Esophagus muscularis mucosa (tissue), 4 donors: ENCODE results near the gene GALNTL6. TPM values are rescaled to one million over a fixed set of nuclear protein-coding genes. Genes with fewer than 3 reads are reported as not detected.

Source experiments
- DNase-seq: peaks from one replicate; pipeline ENCODE4 v3.0.0-alpha.2; 2017; ENCODE audit errors: extremely low spot score
- H3K27ac ChIP-seq, 4 donors: fragments of 200-600 bp; sonication (generic); replicated peaks in 1 of 4; 1 replicate in 3 of 4; 2 replicates in 1 of 4; pipeline ENCODE4 v1.5.1; 2016 to 2019; ENCODE audit warnings: mild to moderate bottlenecking in 1 of 4
- H3K27me3 ChIP-seq, 4 donors: fragments of 200-600 bp; sonication (generic); one replicate each; pipeline versions ENCODE4 v1.5.1 to v1.6.0; 2016 to 2019
- H3K36me3 ChIP-seq, 4 donors: fragments of 200-600 bp; sonication (generic); one replicate each; pipeline ENCODE4 v1.5.1; 2016 to 2019
- H3K4me1 ChIP-seq, 4 donors: fragments of 200-600 bp; sonication (generic); one replicate each; pipeline ENCODE4 v1.5.1; 2016 to 2019
- H3K4me3 ChIP-seq, 4 donors: fragments of 200-600 bp; sonication (generic); 1 replicate in 2 of 4; 2 replicates in 2 of 4; pipeline ENCODE4 v1.5.1; 2016 to 2019; ENCODE audit warnings: mild to moderate bottlenecking in 4 of 4, moderate library complexity in 1 of 4
- H3K9me3 ChIP-seq, 4 donors: fragments of 200-600 bp; sonication (generic); 1 replicate in 3 of 4; 2 replicates in 1 of 4; pipeline ENCODE4 v1.5.1; 2016 to 2019
- EP300 ChIP-seq: sonication (generic); formaldehyde crosslinking; IDR thresholded peaks from one replicate; pipeline ENCODE4 v1.6.1; 2017; ENCODE audit warnings: antibody characterized with exemption
- POLR2A ChIP-seq: fragments of 450-650 bp; IDR thresholded peaks from one replicate; pipeline ENCODE4 v1.6.1; 2017; ENCODE audit warnings: antibody characterized with exemption, moderate library complexity, mild to moderate bottlenecking, low read depth
- POLR2AphosphoS5 ChIP-seq, 2 donors: sonication (generic); formaldehyde crosslinking; IDR thresholded peaks; one replicate each; pipeline ENCODE4 v1.6.1; 2017; ENCODE audit warnings: antibody characterized with exemption in 2 of 2
- WGBS: methylation state at CpG from one replicate; pipeline ENCODE4 v1.1.5; 2018; 5-methylcytosine and 5-hydroxymethylcytosine counted together
- intact Hi-C: fragments of 100-400 bp; cut with DNase I; formaldehyde crosslinking; loops from one replicate; pipeline ENCODE4 v1.15.1; 2023
- total RNA-seq, 4 donors: library from RNA; depleted of rRNA; stranded (reverse); fragments of >200 nt; gene quantifications; one replicate each; pipeline versions ENCODE4 v1.1.0 to v1.2.1, GENCODE V29; 2016
- TF ChIP-seq, protein P1 (sequence below), 3 experiments: fragments of 200-600 bp in 2 of 3; fragments of 450-650 bp in 1 of 3; sonication (generic) in 2 of 3; IDR thresholded peaks; one replicate each; pipeline ENCODE4 v1.5.1; 2017 to 2019; ENCODE audit warnings: antibody characterized with exemption in 3 of 3, mild to moderate bottlenecking in 2 of 3, moderate library complexity in 1 of 3

GALNTL6 gene
- total RNA-seq, 4 donors from 2014 or later: 0.33 to 0.42 TPM; not detected in 2

DNA sequence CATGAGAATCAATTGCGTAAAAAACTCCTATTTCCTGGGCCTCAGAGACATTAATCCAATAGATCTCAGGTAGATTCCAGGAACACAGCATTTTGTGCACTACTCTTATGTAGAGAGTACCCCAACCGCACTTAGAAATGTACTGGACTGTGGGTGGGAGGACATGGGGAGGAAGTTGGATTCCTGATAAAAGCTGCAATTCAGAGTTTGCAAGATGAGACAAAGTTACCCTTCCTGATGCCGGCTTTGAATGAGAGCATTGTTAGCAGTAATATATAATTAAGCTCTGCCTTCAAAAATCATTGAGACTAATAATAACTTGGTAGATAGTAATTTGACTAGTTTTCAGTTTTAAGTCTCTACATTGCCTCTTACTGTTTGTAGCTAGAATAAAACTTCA lies 1032.1 kb downstream of the GALNTL6 start:
- H3K27ac ChIP-seq: no peak overlapping the region
- no peak for TF ChIP-seq POLR2A
- no peak for TF ChIP-seq POLR2AphosphoS5 (IDR thresholded peaks at IDR 0.05)
- TF ChIP-seq, protein P1, sequence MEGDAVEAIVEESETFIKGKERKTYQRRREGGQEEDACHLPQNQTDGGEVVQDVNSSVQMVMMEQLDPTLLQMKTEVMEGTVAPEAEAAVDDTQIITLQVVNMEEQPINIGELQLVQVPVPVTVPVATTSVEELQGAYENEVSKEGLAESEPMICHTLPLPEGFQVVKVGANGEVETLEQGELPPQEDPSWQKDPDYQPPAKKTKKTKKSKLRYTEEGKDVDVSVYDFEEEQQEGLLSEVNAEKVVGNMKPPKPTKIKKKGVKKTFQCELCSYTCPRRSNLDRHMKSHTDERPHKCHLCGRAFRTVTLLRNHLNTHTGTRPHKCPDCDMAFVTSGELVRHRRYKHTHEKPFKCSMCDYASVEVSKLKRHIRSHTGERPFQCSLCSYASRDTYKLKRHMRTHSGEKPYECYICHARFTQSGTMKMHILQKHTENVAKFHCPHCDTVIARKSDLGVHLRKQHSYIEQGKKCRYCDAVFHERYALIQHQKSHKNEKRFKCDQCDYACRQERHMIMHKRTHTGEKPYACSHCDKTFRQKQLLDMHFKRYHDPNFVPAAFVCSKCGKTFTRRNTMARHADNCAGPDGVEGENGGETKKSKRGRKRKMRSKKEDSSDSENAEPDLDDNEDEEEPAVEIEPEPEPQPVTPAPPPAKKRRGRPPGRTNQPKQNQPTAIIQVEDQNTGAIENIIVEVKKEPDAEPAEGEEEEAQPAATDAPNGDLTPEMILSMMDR (IDR thresholded peaks at IDR 0.05): no peak
- no peaks in the 10 kb centered on the region for H3K36me3 ChIP-seq
- no peak overlapping the region for H3K4me3 ChIP-seq
- H3K27me3 ChIP-seq: no peaks in the 10 kb centered on the region
- DNase-seq: no peak
- peaks cover 0 to 4% (median under 1%) of the 10 kb centered on the region in 4 donors for H3K4me1 ChIP-seq
- intact Hi-C loops: no loop called here
- no peaks in the 10 kb centered on the region for H3K9me3 ChIP-seq
- 83% methylated on average over 3 of the region's 3 CpGs for whole genome bisulfite sequencing

DNA sequence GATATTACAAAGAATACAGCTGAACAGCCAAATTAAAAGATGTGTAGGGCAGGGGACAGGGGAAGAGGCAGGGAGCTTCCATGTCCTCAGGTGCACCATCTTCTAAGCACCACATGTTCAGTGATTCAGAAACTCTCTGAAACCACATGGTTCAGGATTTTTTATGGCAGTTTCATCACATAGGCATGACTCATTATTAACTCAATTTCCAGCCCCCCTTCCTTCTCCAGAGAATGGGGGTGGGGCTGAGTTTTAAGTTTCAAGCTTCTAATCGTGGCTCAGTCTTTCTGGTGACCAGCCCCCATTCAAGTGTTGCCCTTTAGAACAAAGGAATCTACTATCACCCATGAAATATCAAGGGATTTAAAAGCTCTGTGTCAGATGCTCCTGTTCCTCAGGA lies 1037.6 kb downstream of the GALNTL6 start:
- Histone ChIP-seq H3K9me3 (no peaks in the 10 kb centered on the region), H3K27ac (no peak overlapping the region), H3K27me3 (no peaks in the 10 kb centered on the region), H3K4me3 (no peak overlapping the region), H3K36me3 (no peaks in the 10 kb centered on the region), H3K4me1 (no peaks in the 10 kb centered on the region)
- peak; percentile 64 for DNase-seq
- TF ChIP-seq, protein P1 (IDR thresholded peaks at IDR 0.05): no peak
- TF ChIP-seq POLR2AphosphoS5 (IDR thresholded peaks at IDR 0.05) (no peak), EP300 (no peak), POLR2A (no peak)
- intact Hi-C loops: no loop called here
- 53% methylated on average over 1 of the region's 1 CpG for WGBS

DNA sequence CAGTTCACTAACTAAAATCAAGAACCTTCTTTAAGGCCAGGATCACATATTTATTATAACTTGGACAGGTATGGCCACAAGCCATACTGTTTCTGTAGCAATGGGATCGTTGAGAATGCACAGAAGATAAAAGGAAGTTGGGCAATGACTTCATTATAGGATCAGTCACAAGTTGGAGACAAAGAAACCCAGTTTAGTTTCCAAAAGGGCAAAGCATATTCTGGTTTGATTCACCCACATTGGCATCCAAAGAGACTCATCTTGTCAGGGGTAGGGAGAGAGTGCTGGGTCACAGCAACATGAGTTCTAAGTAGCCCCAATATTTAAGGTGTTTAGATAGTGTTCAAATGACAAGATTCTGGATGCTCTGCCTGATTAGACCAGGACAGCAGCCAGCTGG lies 1038.3 kb downstream of the GALNTL6 start:
- H3K4me3 ChIP-seq: no peak overlapping the region
- H3K4me1 ChIP-seq: no peaks in the 10 kb centered on the region
- no peaks in the 10 kb centered on the region for H3K9me3 ChIP-seq
- H3K27ac ChIP-seq: no peak overlapping the region
- no peaks in the 10 kb centered on the region for H3K36me3 ChIP-seq
- no peak for DNase-seq
- no peaks in the 10 kb centered on the region for H3K27me3 ChIP-seq
- WGBS: 0% methylated on average over 1 of the region's 1 CpG
- intact Hi-C loops: no loop called here
- TF ChIP-seq EP300 (no peak), POLR2AphosphoS5 (IDR thresholded peaks at IDR 0.05) (no peak), POLR2A (no peak)
- TF ChIP-seq, protein P1 (IDR thresholded peaks at IDR 0.05): no peak

DNA sequence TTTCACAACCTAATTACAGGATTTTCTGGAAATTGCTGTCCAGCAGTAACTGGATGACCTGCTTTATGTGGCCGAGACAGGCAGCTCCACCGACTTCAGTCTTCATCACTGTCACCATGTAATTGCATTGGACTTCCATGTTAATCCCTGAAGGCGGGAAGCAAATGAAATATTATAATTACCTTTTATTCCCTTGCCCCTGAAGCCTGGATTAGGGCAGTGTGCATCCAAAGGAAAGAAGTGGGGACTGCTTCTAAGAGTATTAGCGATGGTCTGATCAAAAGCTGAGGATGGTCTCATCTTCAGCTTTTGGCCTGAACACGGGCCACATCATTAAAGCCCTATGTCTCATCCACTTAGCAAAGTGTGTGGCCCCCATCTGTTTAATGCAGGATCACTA lies 1043.8 kb downstream of the GALNTL6 start:
- WGBS: 87% methylated on average over 5 of the region's 5 CpGs

More for the DNA sequence above, 1043.8 kb downstream of the GALNTL6 start:
- TF ChIP-seq EP300 (no peak), POLR2A (no peak), POLR2AphosphoS5 (IDR thresholded peaks at IDR 0.05) (no peak)
- TF ChIP-seq, protein P1 (IDR thresholded peaks at IDR 0.05): no peak
- Histone ChIP-seq H3K27ac (no peak overlapping the region), H3K36me3 (no peaks in the 10 kb centered on the region), H3K4me3 (no peak overlapping the region), H3K4me1 (no peaks in the 10 kb centered on the region), H3K9me3 (no peaks in the 10 kb centered on the region), H3K27me3 (no peaks in the 10 kb centered on the region)
- intact Hi-C loops: no loop called here
- DNase-seq: peak; percentile 53
